GM12878 (cell line): Measurements from ENCODE around the gene ZNF282. TPM values are rescaled to one million over a fixed set of nuclear protein-coding genes. Genes with fewer than 3 reads are reported as not detected.
A peak's percentile ranks its signal among the peaks of the same experiment; 100 is the strongest.

Experiments used
- ATF7 ChIP-seq: fragments of 450-650 bp; IDR thresholded peaks from 2 replicates; pipeline ENCODE4 v1.6.1; 2016; ENCODE audit warnings: low read depth, mild to moderate bottlenecking
- BACH1 ChIP-seq: fragments of 450-650 bp; IDR thresholded peaks from 2 replicates; pipeline ENCODE4 v1.6.1; 2017; ENCODE audit warnings: mild to moderate bottlenecking, borderline replicate concordance
- BHLHE40 ChIP-seq, 2 experiments: fragments of 450-650 bp in 1 of 2; IDR thresholded peaks; 2 replicates each; pipeline ENCODE4 v1.6.1; 2011 to 2017; ENCODE audit warnings: low read depth in 2 of 2, borderline replicate concordance in 1 of 2, improper control_type of control experiment in 1 of 2, low read length in 1 of 2, mild to moderate bottlenecking in 1 of 2
- CREM ChIP-seq: IDR thresholded peaks from 2 replicates; pipeline ENCODE4 v1.6.1; 2014; ENCODE audit warnings: antibody characterized with exemption, low read depth
- EED ChIP-seq: sonication (generic); IDR thresholded peaks from 2 replicates; pipeline ENCODE4 v1.6.1; 2016; ENCODE audit warnings: antibody characterized with exemption, low read depth
- EZH2 ChIP-seq: IDR thresholded peaks from 2 replicates; pipeline ENCODE4 v1.6.1; 2012; ENCODE audit warnings: low read depth, mild to moderate bottlenecking, control low read depth, inconsistent platforms, low read length, borderline replicate concordance; ENCODE audit not compliant: control insufficient read depth
- MTA3 ChIP-seq: IDR thresholded peaks from 2 replicates; pipeline ENCODE4 v1.6.1; 2012; ENCODE audit warnings: low read length, inconsistent platforms, borderline replicate concordance
- NR2F1 ChIP-seq: fragments of 450-650 bp; conservative IDR thresholded peaks from 2 replicates; pipeline ENCODE4 v1.6.1; 2017; ENCODE audit warnings: mild to moderate bottlenecking
- RAD51 ChIP-seq: fragments of 450-650 bp; IDR thresholded peaks from 2 replicates; pipeline ENCODE4 v1.6.1; 2016; ENCODE audit warnings: moderate library complexity, mild to moderate bottlenecking, inconsistent platforms
- RCOR1 ChIP-seq: conservative IDR thresholded peaks from 2 replicates; pipeline ENCODE4 v1.6.1; 2012; ENCODE audit warnings: low read depth, low read length, improper control_type of control experiment
- SMC3 ChIP-seq: IDR thresholded peaks from 2 replicates; pipeline ENCODE4 v1.6.1; 2011; ENCODE audit warnings: low read length, improper control_type of control experiment, borderline replicate concordance
- SP1 ChIP-seq: IDR thresholded peaks from one replicate; pipeline ENCODE4 v1.6.1; 2011; ENCODE audit warnings: low read depth, low read length
- TAF1 ChIP-seq: IDR thresholded peaks from 2 replicates; pipeline ENCODE4 v1.6.1; 2011; ENCODE audit warnings: mild to moderate bottlenecking, low read depth, low read length, borderline replicate concordance
- TCF12 ChIP-seq: IDR thresholded peaks from 2 replicates; pipeline ENCODE4 v1.6.1; 2011; ENCODE audit warnings: low read depth, mild to moderate bottlenecking, low read length
- WRNIP1 ChIP-seq: IDR thresholded peaks from 2 replicates; pipeline ENCODE4 v1.6.1; 2011; ENCODE audit warnings: low read depth, low read length, improper control_type of control experiment, borderline replicate concordance
- ZNF274 ChIP-seq: IDR thresholded peaks from one replicate; pipeline ENCODE4 v1.8.0; 2011; ENCODE audit not compliant: insufficient read length, insufficient read depth
- ZSCAN29 ChIP-seq: fragments of 450-650 bp; IDR thresholded peaks from 2 replicates; pipeline ENCODE4 v1.6.1; 2017; ENCODE audit warnings: mild to moderate bottlenecking, moderate library complexity
- polyA plus RNA-seq, 11 experiments: library from polyadenylated mRNA; depleted of rRNA in 4 of 11; unstranded in 6 of 11; stranded (reverse) in 5 of 11; fragments of >200 nt; fragmentation: Nextera tagmentation in 4 of 11; fragmentation: Illumina TruSeq in 1 of 11; extraction: Ambion mirVana in 4 of 11; extraction: Trizol in 1 of 11; gene quantifications; 1 replicate in 1 of 11; 2 replicates in 10 of 11; pipeline versions ENCODE4 v1.2.1 to v1.2.3, GENCODE V29; 2011 to 2016; ENCODE audit warnings: inconsistent platforms in 2 of 11, missing spikeins in 2 of 11, low read depth in 1 of 11
- total RNA-seq, 4 experiments: library from RNA; depleted of rRNA in 3 of 4; stranded (reverse); fragments of >200 nt in 3 of 4; fragmentation: Illumina TruSeq in 1 of 4; extraction: Trizol in 1 of 4; gene quantifications; 2 replicates each; pipeline versions ENCODE4 v1.2.1 to v1.2.3, GENCODE V29; 2013 to 2021
- TF ChIP-seq, protein P1 (sequence below): fragments of 450-650 bp; conservative IDR thresholded peaks from 2 replicates; pipeline ENCODE4 v1.6.1; 2017; ENCODE audit warnings: mild to moderate bottlenecking, moderate library complexity

Gene ZNF282
- total and polyA plus RNA-seq, 10 of the 15 experiments (the other 5 are each of a cell fraction or from before 2014, with no cell fraction given) = 0.35 to 28.4 (median 8.1) TPM

DNA sequence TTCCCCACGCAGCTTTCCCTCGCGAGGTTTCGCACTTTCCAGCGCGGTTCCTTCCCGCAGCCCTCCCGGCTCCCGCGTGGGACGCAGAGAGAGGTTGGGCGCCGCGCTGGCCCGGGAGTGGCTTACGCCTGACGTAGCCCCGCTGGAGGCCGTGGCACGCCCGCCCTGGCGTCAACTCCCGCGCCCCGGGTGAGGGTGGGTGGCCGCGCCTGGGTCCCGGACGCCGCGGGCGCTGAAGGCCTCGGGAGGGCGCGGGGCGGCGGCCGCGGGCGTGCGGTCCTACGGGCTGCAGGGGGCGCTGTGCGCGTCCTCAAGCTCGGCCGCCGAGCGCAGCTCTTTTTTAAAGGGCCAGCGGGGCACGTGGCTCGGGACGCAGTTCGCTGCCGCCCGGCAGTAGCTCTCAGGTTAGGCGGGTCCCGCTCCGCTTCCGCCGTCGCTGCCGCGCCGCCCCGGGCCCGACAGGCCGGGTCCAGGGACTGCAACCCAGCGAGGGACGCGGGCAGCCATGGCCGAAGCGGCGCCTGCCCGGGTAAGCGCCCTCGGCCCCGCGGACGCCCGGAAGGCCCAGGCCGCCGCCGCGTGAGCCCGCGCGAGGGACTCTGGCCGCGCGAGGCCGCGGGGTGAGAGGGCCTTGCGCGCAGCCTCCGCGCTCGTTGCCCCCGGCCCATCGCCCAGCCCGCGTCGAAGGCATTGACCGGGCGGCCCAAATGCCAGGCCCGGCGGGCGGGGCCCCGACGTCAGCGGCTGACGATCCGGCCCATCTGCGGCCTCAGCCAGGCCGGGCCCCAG lies 66.7 kb downstream of the ZNF282 start, which contains the start of gene ZNF783 (continued):
- peak; percentile 37; the same call in 1 of the 2 replicates for TF ChIP-seq EED
- no peak for TF ChIP-seq TCF12
- peak; percentile 51; the same call in 1 of the 2 replicates for TF ChIP-seq ZSCAN29
- TF ChIP-seq TAF1 = 0 out of 2 replicates have a peak, but pooled peaks have one; percentile 33
- peak; percentile 83 to 93 for TF ChIP-seq BHLHE40 (IDR thresholded peaks at IDR 0.05; ENCODE audit: borderline replicate concordance in 1 of 2, low read depth in 2 of 2, low read length in 1 of 2)
- TF ChIP-seq BACH1 = peak; percentile 96
- TF ChIP-seq, protein P1, sequence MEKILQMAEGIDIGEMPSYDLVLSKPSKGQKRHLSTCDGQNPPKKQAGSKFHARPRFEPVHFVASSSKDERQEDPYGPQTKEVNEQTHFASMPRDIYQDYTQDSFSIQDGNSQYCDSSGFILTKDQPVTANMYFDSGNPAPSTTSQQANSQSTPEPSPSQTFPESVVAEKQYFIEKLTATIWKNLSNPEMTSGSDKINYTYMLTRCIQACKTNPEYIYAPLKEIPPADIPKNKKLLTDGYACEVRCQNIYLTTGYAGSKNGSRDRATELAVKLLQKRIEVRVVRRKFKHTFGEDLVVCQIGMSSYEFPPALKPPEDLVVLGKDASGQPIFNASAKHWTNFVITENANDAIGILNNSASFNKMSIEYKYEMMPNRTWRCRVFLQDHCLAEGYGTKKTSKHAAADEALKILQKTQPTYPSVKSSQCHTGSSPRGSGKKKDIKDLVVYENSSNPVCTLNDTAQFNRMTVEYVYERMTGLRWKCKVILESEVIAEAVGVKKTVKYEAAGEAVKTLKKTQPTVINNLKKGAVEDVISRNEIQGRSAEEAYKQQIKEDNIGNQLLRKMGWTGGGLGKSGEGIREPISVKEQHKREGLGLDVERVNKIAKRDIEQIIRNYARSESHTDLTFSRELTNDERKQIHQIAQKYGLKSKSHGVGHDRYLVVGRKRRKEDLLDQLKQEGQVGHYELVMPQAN = peak; percentile 96
- TF ChIP-seq EZH2 = no peak
- TF ChIP-seq ZNF274 = no peak
- no peak for TF ChIP-seq SP1
- no peak for TF ChIP-seq MTA3
- TF ChIP-seq SMC3 = 0 out of 2 replicates have a peak, but pooled peaks have one; percentile 21
- peak; percentile 78 for TF ChIP-seq NR2F1
- TF ChIP-seq CREM = no peak; the same call in 1 of the 2 replicates
- no peak for TF ChIP-seq ATF7
- no peak for TF ChIP-seq RAD51
- TF ChIP-seq WRNIP1 = no peak
- peak; percentile 46; the same call in 1 of the 2 replicates for TF ChIP-seq RCOR1
